Neural crest cell (in vitro differentiated cells): ENCODE measurements around the gene VWC2. TPM values are rescaled to one million over a fixed set of nuclear protein-coding genes. Genes with fewer than 3 reads are reported as not detected.

Experiments used
- DNase-seq: peaks from one replicate; pipeline ENCODE4 v3.0.0; 2021; ENCODE audit warnings: low read depth, mixed read lengths, low spot score
- H3K27ac Mint-ChIP-seq: one replicate; pipeline ENCODE4 v1.8.0; 2021; ENCODE audit warnings: mild to moderate bottlenecking, mixed read lengths; ENCODE audit not compliant: unreplicated experiment
- H3K27me3 Mint-ChIP-seq: 2 replicates; pipeline ENCODE4 v1.8.0; 2021; ENCODE audit warnings: low read depth, mild to moderate bottlenecking, mixed read lengths
- H3K36me3 Mint-ChIP-seq: 2 replicates; pipeline ENCODE4 v1.8.0; 2021; ENCODE audit warnings: low read depth, mild to moderate bottlenecking, mixed read lengths
- H3K4me1 Mint-ChIP-seq: 2 replicates; pipeline ENCODE4 v1.8.0; 2021; ENCODE audit warnings: mixed read lengths
- H3K4me3 Mint-ChIP-seq: one replicate; pipeline ENCODE4 v1.8.0; 2021; ENCODE audit warnings: mild to moderate bottlenecking, mixed read lengths
- H3K9me3 Mint-ChIP-seq: 2 replicates; pipeline ENCODE4 v1.8.0; 2021; ENCODE audit warnings: mixed read lengths
- total RNA-seq: library from RNA; stranded (reverse); gene quantifications from 2 replicates; pipeline ENCODE4 v1.2.1, GENCODE V29; 2021
- TF ChIP-seq, protein P1 (sequence below): fragments of 200-600 bp; sonication (generic); conservative IDR thresholded peaks from 2 replicates; pipeline ENCODE4 v1.5.0; 2021; ENCODE audit warnings: antibody characterized with exemption, mild to moderate bottlenecking

Gene VWC2
- total RNA-seq, 1 donor from 2014 or later: not detected

DNA sequence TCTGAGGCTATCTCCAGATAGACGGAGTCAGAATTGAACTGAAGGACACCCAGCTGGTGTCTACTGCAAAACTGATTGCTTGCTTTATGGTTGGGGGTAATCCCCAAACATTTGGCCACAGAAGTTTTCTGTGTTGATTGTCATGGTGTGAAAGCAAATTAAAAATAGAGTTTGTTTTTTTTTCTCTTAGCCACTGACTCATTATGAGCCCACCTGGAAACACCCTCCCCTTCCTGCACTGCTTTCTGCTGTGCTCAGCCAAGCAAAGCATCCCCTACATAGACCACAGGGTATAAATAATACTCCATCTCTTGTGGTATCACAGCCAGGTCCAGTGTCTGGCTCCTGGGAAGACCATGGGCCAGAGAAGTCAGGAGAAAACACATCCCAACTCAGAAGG is 6.5 kb upstream of the VWC2 start:
- peaks cover 63% of the 10 kb centered on the region for H3K27me3 Mint-ChIP-seq
- H3K36me3 Mint-ChIP-seq: no peaks in the 10 kb centered on the region
- no peaks in the 10 kb centered on the region for H3K4me1 Mint-ChIP-seq
- H3K4me3 Mint-ChIP-seq: no peak overlapping the region
- H3K9me3 Mint-ChIP-seq: no peaks in the 10 kb centered on the region
- no peak for DNase-seq
- TF ChIP-seq, protein P1, sequence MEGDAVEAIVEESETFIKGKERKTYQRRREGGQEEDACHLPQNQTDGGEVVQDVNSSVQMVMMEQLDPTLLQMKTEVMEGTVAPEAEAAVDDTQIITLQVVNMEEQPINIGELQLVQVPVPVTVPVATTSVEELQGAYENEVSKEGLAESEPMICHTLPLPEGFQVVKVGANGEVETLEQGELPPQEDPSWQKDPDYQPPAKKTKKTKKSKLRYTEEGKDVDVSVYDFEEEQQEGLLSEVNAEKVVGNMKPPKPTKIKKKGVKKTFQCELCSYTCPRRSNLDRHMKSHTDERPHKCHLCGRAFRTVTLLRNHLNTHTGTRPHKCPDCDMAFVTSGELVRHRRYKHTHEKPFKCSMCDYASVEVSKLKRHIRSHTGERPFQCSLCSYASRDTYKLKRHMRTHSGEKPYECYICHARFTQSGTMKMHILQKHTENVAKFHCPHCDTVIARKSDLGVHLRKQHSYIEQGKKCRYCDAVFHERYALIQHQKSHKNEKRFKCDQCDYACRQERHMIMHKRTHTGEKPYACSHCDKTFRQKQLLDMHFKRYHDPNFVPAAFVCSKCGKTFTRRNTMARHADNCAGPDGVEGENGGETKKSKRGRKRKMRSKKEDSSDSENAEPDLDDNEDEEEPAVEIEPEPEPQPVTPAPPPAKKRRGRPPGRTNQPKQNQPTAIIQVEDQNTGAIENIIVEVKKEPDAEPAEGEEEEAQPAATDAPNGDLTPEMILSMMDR: no peak
- no peak overlapping the region for H3K27ac Mint-ChIP-seq

DNA sequence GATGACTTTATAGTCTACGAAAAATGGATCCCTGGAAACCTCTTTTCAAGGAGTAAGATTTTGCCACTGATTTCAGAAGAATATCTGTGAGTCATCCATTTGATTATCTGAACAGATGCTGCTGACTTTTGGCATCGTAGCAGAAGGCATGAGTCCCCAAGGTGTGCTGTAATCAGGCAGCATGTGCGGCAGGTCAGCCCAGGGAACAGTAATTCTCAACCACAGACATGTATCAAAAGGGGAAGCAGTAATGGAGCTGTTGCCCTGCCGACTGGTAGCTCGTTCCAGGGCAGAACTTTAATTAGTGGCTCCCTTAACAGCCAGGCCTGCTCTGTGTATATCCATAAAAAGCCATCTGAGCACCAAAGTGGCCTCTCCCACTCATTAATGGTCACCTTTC is 5.7 kb upstream of the VWC2 start:
- no peaks in the 10 kb centered on the region for H3K36me3 Mint-ChIP-seq
- no peak for DNase-seq
- H3K27me3 Mint-ChIP-seq: peaks cover 70% of the 10 kb centered on the region
- TF ChIP-seq, protein P1: no peak
- no peak overlapping the region for H3K27ac Mint-ChIP-seq
- no peak overlapping the region for H3K4me3 Mint-ChIP-seq
- no peaks in the 10 kb centered on the region for H3K9me3 Mint-ChIP-seq
- H3K4me1 Mint-ChIP-seq: peaks cover under 1% of the 10 kb centered on the region

DNA sequence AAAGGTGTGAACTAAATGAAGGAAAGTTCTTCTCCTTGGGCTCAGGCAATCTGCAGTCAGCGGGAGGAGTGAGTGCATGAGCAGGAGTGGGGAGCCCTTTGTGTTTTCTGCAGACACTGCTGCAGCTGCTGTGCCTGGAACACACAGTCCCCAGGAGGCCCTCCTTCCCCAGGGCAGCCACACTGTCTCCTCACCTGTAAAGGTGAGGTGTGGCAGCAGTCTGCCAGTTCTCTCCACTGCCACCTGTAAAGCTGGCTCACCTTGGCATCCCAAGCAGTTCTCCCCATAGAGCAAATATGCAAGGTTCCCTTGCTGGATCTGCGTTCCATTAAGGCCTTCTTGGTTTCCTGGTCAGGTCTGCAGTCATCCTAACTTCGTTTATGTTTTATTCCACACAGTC is 5.2 kb upstream of the VWC2 start:
- Mint-ChIP-seq H3K4me3 (no peak overlapping the region), H3K36me3 (no peaks in the 10 kb centered on the region), H3K27me3 (peaks cover 75% of the 10 kb centered on the region)

DNA sequence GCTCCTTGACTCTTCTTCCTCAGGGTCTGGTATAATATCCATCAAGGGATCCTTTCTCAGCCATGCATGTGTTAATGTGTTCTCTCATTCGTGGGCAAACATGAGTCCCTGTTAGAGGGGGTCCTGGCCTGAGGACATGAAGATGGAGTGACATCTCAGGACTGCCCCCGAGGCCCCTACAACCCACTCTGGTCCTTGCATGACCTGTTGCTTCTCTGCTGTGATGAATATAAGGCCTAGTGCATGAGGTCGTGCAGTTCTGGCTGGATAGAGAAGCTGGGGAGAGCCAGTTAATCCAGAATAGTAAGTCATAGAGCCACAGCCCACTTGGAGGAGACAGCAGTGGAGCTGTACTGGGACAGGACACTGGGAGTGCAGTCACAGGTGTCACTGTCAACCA is 4.6 kb upstream of the VWC2 start:
- H3K36me3 Mint-ChIP-seq: no peaks in the 10 kb centered on the region
- peaks cover 6% of the 10 kb centered on the region for H3K4me1 Mint-ChIP-seq
- no peak for DNase-seq
- H3K27ac Mint-ChIP-seq: no peak overlapping the region
- H3K4me3 Mint-ChIP-seq: no peak overlapping the region
- H3K27me3 Mint-ChIP-seq: peaks cover 72% of the 10 kb centered on the region
- H3K9me3 Mint-ChIP-seq: no peaks in the 10 kb centered on the region
- TF ChIP-seq, protein P1: no peak

More for the DNA sequence above, 5.2 kb upstream of the VWC2 start:
- no peak for DNase-seq
- TF ChIP-seq, protein P1: no peak
- Mint-ChIP-seq H3K27ac (no peak overlapping the region), H3K9me3 (no peaks in the 10 kb centered on the region), H3K4me1 (peaks cover 6% of the 10 kb centered on the region)

DNA sequence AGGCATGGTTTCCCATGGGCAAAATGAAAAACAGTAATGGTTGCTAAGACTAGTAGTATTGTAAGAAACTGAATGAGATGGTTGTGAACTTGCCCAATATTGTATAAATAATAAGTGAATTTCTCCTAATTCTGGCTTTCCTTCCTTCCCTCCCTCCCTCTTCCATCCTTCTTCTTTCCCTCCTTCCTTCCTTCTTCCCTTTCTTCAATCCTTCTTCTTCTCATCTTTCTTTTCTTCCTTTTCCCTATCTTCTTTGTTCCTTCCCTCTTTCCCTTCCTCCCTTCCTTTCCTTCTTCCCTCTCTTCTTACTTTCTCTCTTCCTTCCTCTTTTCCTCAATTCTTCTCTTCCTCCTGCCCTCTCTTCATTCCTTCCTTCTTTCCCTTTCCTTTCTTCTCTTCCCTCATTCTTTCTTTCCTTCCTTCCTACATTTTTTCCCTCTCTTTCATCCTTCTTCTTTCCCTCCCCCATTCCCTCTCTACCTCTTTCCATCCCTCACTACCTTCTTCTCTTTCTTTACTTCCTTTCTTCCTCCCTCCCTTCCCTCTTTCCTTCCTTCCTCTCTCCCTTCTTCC is 4.1 kb upstream of the VWC2 start:
- Mint-ChIP-seq H3K9me3 (no peaks in the 10 kb centered on the region), H3K4me3 (no peak overlapping the region), H3K27me3 (peaks cover 77% of the 10 kb centered on the region), H3K27ac (no peak overlapping the region), H3K36me3 (no peaks in the 10 kb centered on the region), H3K4me1 (peaks cover 6% of the 10 kb centered on the region)
- TF ChIP-seq, protein P1: no peak
- no peak for DNase-seq
